GM18867 (cell line): ENCODE results near the gene GPATCH3.
"Not testable (repeated sequence)": the region's sequence is repeated elsewhere in the genome, so short reads cannot be mapped to it uniquely, and the experiment has no call there.

Experiments
- ATAC-seq: cut with Tn5 transposase; IDR thresholded peaks from one replicate; pipeline ENCODE4 v1.9.1; 2021; ENCODE audit warnings: mild to moderate bottlenecking, moderate library complexity; ENCODE audit not compliant: unreplicated experiment

Gene GPATCH3

DNA sequence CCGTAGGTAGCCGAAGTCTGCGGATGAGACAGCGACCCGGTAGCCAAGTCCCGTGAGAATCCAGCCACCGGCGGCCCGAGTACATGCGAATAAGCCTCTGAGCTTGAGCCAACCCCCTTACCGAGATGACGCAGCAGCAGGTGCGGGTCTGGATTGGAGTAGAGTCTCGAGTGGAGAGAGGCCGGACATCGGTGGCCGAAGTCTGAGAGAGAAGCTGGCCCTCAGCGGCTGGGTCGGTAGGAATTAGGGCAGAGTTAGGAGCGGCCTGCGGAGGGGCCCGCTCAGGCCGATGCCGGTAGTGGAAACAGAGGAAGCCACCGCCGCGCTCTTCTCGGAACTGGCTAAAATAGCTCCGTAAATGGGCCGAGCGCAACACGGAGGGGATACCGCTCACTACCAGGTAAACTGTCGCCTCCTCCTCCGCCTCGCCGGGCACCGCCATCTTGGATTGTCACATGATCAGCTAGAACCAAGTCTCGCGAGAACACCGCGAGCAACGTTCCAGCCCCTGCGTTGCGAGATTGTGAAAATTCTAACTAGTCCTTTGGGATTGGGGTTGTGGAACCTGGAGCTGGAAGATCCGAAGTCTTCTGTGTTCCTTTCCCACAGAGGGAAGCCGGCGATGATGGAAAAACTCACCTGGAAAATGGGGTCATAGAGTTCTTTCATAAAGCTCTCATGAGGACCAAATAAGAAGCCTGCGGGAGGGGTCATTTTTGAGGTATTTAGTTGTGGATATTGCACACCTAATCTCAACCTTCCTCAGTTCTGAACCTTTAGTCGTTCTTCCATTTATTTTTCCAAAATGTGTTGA is at the start of gene GPATCH3:
GPATCH3 (minus strand) TSS at position 467 of the 814 bp plus-strand sequence; CDS start at position 442, 25 bp downstream.
- ATAC-seq = peak; percentile 81

DNA sequence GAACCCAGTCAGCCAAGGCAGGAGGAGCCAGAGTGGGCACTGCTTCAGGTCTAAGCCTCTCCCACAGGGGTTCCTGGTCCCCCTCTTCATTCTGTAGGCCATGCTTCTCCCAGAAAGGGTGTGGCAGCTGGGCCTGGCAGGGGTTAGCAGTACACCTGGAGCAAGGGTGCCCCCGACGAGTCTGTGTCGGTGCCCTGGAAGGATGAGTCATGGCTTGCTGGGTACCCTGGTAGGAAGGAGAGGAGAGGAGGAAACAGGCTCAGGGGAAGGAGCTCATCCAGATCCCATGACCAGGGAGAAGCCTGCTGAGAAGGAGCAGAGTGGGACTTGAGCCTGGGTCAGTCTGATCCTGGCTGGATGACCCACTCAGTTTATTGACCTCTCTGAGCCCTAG is 49.7 kb upstream of the GPATCH3 start:
- no peak for ATAC-seq

GRCh38 chr1:26949266-26949925 is 49.1 kb upstream of the GPATCH3 start:
- ATAC-seq = no peak

DNA sequence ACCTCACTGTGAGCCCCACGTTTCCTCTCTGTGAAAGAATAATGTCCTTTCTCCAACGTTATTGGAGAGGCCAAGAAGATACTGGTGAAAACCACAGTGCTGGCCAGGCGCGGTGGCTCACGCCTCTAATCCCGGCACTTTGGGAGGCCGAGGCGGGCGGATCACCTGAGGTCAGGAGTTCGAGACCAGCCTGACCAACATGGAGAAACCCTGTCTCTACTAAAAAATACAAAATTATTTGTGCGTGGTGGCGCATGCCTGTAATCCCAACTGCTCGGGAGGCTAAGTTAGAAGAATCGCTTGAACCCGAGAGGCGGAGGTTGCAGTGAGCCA is 48.4 kb upstream of the GPATCH3 start:
- ATAC-seq = not testable (repeated sequence)

DNA sequence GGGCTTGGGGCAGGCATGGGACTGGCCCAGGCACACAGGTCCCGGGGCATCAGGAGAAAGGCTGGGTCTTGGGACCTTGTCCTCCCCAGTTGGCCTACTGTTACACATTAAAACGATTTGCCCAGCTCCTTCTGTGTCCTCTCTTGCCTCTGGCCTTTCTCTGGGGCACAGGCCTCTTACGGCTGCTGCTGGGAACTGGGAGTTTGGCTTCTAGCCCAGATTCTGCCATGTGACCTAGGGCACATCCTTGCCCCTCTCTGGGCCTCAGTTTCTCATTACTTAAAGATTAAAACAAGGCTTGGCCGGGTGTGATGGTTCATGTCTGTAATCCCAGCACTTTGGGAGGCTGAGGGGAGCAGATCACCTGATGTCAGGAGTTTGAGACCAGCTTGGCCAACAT is 46.0 kb upstream of the GPATCH3 start:
- no peak for ATAC-seq

DNA sequence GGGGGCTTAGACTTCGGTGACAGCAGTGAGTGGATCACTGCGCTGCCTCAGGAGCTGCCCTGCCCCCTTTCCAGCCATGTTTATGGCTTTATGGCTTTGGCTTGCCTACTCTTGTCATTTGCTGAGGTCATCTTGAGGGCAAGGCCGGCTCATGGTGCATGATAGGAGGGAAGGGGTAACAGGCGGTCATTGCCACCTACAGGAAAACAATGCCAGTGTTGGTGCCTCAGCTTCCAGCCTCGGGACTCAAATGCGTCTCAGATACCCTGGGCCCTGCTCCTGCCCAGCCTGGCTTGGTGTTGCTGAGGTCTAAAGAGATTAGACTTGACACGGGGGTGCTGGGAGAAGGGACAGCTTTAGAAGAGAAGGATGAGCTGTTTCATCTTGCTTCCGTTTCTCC is 45.5 kb upstream of the GPATCH3 start:
- no peak for ATAC-seq

GRCh38 chr1:26945138-26945537 is 44.9 kb upstream of the GPATCH3 start:
- ATAC-seq = no peak

DNA sequence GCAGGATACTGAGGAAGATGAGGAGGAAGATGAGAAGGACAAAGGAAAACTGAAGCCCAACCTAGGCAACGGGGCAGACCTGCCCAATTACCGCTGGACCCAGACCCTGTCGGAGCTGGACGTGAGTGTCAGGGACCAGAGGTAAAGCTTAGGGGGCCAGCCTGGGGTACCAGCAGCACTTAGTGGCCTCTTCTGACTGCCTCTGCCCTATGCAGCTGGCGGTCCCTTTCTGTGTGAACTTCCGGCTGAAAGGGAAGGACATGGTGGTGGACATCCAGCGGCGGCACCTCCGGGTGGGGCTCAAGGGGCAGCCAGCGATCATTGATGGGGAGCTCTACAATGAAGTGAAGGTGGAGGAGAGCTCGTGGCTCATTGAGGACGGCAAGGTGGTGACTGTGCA is 42.4 kb upstream of the GPATCH3 start:
- ATAC-seq = no peak

DNA sequence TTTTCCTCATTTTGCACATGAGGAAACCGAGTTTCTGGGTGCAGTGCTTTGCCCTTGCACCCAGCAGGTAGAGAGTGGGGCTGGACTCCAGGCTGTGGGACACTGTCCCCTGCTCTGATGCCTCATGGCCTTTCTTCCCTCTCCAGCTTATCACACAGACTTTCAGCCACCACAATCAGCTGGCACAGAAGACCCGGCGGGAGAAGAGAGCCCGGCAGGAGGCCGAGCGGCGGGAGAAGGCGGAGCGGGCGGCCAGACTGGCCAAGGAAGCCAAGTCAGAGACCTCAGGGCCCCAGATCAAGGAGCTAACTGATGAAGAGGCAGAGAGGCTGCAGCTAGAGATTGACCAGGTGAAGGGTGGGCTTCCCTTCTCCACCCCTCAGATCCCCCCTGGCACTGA is 41.0 kb upstream of the GPATCH3 start:
- ATAC-seq = no peak

DNA sequence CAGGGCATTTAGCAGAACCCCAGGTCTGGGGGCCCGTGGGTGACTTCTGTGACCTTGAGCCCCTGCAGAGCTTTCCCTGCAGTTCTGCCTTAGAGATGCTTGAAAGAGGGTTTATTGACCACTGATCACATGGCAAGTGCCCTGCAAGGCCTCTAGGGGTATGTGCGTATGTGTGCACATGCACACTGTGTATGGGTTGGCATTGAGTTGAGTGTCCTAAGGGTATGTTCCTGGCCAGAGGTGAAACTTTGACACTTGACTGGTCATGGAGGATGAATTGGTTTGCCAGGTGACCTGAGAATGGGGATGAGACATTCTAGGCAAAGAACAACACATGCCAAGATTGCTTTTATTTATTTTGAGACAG is 38.4 kb upstream of the GPATCH3 start:
- no peak for ATAC-seq

- ATAC-seq = no peak
Observed at GRCh38 chr1:26938004-26938658, 37.9 kb upstream of the GPATCH3 start.

DNA sequence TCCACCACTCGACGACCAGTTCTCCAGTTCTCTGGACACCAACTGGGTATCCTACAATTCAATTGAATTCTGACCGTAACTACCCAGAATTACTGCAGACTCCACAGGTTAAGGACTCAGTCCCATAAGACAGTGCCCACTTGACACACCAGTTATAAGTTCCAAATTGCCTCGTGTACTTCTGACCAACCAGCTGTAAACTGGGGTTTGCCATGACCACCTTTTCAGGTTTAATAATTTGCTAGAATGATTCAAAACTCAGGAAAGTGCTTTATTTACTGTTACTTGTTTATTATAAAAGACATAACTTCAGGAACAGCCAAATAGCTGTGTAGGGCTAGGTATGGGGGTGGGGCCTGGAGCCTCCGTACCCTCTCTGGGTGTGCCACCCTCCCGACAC is 36.6 kb upstream of the GPATCH3 start:
- no peak for ATAC-seq

- ATAC-seq = peak; percentile 54
Observed at GRCh38 chr1:26932531-26932930, 32.3 kb upstream of the GPATCH3 start.

GRCh38 chr1:26923711-26924110 is 23.4 kb upstream of the GPATCH3 start:
- no peak for ATAC-seq

DNA sequence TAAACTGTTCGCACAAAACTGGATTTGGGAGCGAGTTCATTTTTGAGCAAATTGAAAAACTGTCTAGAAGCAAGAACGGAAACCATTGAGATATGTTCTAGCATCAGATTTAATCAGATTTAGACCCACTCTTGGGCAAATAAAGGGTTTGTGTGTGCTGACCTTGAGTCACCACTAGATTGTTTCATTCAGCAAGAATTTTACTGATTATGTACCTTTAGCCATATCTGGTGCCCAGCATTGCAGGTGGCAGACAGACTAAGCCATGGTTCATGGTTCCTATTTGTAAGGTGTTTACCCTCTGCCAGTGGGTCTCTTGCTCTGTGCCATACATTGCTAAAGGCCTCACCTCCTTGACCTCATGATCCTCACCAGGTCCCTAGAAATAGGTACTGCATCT is 22.6 kb upstream of the GPATCH3 start:
- no peak for ATAC-seq

- ATAC-seq = no peak
Observed at GRCh38 chr1:26922431-26922729, 22.1 kb upstream of the GPATCH3 start.

DNA sequence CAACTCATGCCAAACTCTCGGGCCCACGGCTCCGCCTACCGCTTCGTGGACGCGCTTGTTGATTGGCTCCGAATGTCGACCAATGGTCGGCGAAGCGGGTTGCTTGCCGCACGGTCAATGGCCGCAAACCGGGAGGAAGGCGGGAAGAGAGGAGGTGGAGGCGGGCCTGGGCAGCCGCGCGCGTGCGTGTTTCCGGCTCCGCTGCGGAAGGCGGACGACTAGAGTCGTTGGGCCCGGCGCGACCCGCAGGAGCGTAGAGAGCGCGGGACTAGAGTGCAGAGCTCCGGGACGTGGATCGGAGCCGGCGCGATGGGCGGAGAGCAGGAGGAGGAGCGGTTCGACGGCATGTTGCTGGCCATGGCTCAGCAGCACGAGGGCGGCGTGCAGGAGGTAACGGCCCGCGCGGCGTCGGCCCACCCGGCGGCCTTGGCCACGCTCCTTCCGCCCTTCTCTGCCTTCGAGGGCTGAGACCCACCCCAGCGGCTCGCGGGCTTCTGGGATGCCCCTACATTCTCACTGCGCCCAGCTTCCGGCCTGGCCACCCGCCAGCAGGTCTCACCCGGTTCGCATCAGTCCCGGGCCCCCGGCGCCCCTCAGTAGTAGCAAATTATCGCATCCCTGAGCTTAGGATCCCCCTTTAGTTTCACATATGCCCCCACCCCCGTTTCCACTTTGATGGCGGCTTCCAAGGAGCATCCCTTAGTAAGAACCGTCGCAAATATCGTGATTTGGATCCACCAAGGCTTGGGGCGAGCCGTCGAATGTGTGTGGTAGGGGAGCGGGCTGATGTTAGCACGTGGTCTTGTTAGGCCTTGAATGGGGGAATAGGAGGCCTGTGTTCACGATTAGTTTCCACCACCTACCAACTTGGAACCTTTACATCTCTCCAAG is 21.5 kb upstream of the GPATCH3 start, which contains the start of gene NUDC:
NUDC (plus strand) TSS at position 204 of the 891 bp plus-strand sequence; CDS start at position 310, 106 bp downstream.
- peak; percentile 96 for ATAC-seq

DNA sequence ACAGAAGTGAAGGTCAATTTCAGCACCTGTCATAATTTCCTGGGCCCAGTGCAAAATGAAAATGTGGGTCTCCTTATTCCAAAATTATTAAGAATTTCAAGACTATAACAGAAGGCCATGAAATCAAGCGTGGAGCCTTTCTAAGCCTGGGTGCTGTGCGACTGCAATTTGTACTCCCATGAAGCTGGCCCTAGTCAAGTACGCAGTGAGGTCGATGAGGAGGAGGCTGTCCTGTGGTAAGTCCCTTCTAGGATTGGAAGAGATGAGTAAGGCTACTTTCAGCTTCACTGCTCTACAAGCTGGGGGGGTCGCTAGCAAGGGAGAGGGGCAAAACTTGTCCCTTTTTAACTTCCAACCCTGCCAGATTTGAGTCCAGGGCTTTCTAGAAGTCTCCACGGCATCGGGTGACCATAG is 20.9 kb upstream of the GPATCH3 start:
- no peak for ATAC-seq

GRCh38 chr1:26915204-26915842 is 15.1 kb upstream of the GPATCH3 start:
- ATAC-seq = no peak

DNA sequence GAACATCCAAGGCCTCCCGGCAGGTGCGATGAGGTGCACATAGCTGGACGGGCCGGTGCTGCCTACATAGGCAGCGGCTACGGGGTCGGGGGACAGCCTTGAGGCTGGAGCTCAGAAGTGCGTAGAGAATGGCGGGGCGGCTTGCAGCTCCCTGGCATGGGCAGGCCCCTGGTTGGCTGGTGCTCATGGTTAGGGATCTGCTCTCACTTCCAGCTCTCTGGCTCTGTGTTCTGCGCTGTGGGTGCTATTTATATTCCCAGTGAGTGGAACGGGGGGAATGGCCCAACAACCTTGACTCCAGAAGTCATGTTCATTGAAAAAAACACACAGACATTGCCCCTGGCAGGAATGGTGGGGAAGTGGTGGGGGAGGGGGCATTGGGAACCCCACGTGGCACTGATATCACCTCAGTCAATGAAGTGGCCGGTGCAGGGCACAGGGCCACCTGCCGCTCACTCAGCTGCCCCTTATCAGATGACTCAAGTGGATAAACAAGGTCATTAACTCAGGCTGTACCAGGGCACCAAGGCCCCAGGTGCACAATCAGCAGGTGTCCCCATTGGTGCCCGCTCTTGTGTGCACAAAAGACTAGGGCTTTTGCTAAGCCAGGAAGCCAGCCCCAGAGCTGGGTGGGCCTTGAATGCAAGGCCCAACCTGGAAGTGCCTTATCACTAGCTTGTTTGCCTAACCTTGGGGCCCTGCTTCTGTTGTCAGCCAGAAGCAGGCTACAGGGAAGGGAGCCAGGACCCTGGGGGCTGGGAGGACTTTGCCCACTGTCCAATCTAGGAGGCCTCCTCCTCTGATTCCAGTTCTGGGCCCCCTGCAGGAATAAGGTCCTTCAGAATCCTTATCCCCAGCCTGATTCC is 13.7 kb upstream of the GPATCH3 start, which contains the start of gene NR0B2:
NR0B2 (minus strand) TSS at position 222 of the 866 bp plus-strand sequence; CDS start at position 187, 35 bp downstream.
- no peak for ATAC-seq
